ENCODE measurements around the gene RRP8. TPM values are rescaled to one million over a fixed set of nuclear protein-coding genes. Genes with fewer than 3 reads are reported as not detected.

The RRP8 gene
- total and polyA plus RNA-seq, 2 donors (not counting 1 experiment from before 2014, with no cell fraction given), result 12.1 to 13.2 TPM

DNA sequence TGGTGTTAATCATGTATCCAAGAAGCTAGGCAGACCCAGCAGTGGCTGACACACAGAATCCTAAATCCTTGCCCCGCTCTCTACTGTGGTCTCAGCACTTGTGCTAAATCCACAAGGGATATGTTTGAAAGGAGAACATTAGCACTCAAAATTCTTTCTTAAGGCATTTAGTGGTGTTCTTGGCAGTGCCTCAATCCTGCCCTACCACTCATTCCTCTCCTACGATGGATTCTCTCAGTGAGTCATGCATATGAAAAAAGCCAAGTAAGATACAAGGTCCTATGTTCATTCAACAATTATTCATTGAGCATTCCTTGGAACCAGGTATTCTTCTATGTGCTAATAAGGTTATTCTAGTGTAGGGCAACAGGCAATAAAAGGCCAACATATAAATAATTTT lies 31.2 kb downstream of the RRP8 start:
- no peak for TF ChIP-seq CTCF (conservative IDR thresholded peaks at IDR 0.05 in 1 of 2, IDR thresholded peaks at IDR 0.05 in 1 of 2; ENCODE audit: low read depth in 1 of 2, low read length in 2 of 2)
- TF ChIP-seq EZH2 (IDR thresholded peaks at IDR 0.05; ENCODE audit: low read length, missing control alignments), result no peak

DNA sequence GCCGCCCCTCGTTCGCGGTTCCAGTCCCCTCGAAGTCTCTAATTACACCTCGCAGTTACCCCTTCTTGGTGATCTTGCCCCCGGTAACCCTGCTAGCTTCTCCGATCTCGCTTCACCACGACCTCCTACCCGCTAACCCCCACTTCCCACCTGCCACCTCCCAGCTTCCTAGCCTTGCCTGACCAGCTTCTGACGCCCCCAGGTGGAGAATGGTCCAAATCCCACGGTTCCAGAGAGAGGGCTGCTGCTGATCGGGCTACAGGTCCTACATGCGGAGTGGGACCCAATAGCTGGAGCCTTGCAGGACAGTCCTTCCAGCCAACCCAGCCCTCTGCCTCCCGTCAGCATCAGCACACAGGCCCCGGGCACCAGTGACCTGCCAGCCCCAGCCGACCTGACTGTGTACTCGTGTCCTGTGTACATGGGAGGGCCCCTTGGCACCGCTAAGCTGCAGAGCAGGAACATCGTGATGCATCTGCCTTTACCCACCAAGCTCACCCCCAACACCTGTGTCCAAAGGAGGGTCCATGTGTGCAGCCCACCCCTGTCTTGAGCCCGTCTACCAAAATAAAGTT lies 31.9 kb downstream of the RRP8 start:
- Histone ChIP-seq H3K4me3 (replicated peaks in 1 of 4; ENCODE audit: control extremely low read depth in 1 of 4, insufficient read depth in 1 of 4, low read depth in 3 of 4, low read length in 4 of 4) (no peak overlapping the region), H3K4me1 (ENCODE audit: control insufficient read depth, extremely low read depth, insufficient read depth, low read length) (peaks cover 7% of the 10 kb centered on the region), H3K4me2 (ENCODE audit: extremely low read depth, insufficient read depth, low read length) (no peak overlapping the region), H3K79me2 (ENCODE audit: control insufficient read depth, insufficient read depth, low read length) (no peaks in the 10 kb centered on the region), H2AFZ (ENCODE audit: low read length) (no peak overlapping the region), H4K20me1 (ENCODE audit: control insufficient read depth, extremely low read depth, insufficient read depth, low read length) (no peaks in the 10 kb centered on the region), H3K36me3 (ENCODE audit: control insufficient read depth, insufficient read depth, low read length) (no peaks in the 10 kb centered on the region), H3K27me3 (ENCODE audit: control insufficient read depth, insufficient read depth, low read length) (no peaks in the 10 kb centered on the region), H3K27ac (ENCODE audit: insufficient read depth, low read length) (no peak overlapping the region), H3K9ac (ENCODE audit: insufficient read depth, low read length) (no peak overlapping the region), H3K9me3 (ENCODE audit: control insufficient read depth, insufficient read depth, low read depth, low read length) (no peaks in the 10 kb centered on the region)
- TF ChIP-seq CTCF (conservative IDR thresholded peaks at IDR 0.05 in 1 of 2, IDR thresholded peaks at IDR 0.05 in 1 of 2; ENCODE audit: low read depth in 1 of 2, low read length in 2 of 2), result no peak
- no peak for TF ChIP-seq EZH2 (IDR thresholded peaks at IDR 0.05; ENCODE audit: low read length, missing control alignments)
- no peak for DNase-seq (ENCODE audit: low read depth in 2 of 2)

More for the DNA sequence above, 31.2 kb downstream of the RRP8 start:
- no peak overlapping the region for H3K4me3 ChIP-seq (replicated peaks in 1 of 4; ENCODE audit: control extremely low read depth in 1 of 4, insufficient read depth in 1 of 4, low read depth in 3 of 4, low read length in 4 of 4)
- peaks cover 10% of the 10 kb centered on the region for H3K4me1 ChIP-seq (ENCODE audit: control insufficient read depth, extremely low read depth, insufficient read depth, low read length)
- no peak overlapping the region for H3K4me2 ChIP-seq (ENCODE audit: extremely low read depth, insufficient read depth, low read length)
- H3K36me3 ChIP-seq (ENCODE audit: control insufficient read depth, insufficient read depth, low read length), result no peaks in the 10 kb centered on the region
- no peaks in the 10 kb centered on the region for H3K79me2 ChIP-seq (ENCODE audit: control insufficient read depth, insufficient read depth, low read length)
- H3K9me3 ChIP-seq (ENCODE audit: control insufficient read depth, insufficient read depth, low read depth, low read length), result no peaks in the 10 kb centered on the region
- peak; percentile 67 to 93 for DNase-seq (ENCODE audit: low read depth in 2 of 2)
- no peak overlapping the region for H2AFZ ChIP-seq (ENCODE audit: low read length)
- H3K9ac ChIP-seq (ENCODE audit: insufficient read depth, low read length), result no peak overlapping the region
- no peaks in the 10 kb centered on the region for H3K27me3 ChIP-seq (ENCODE audit: control insufficient read depth, insufficient read depth, low read length)
- H4K20me1 ChIP-seq (ENCODE audit: control insufficient read depth, extremely low read depth, insufficient read depth, low read length), result no peaks in the 10 kb centered on the region
- H3K27ac ChIP-seq (ENCODE audit: insufficient read depth, low read length), result no peak overlapping the region

DNA sequence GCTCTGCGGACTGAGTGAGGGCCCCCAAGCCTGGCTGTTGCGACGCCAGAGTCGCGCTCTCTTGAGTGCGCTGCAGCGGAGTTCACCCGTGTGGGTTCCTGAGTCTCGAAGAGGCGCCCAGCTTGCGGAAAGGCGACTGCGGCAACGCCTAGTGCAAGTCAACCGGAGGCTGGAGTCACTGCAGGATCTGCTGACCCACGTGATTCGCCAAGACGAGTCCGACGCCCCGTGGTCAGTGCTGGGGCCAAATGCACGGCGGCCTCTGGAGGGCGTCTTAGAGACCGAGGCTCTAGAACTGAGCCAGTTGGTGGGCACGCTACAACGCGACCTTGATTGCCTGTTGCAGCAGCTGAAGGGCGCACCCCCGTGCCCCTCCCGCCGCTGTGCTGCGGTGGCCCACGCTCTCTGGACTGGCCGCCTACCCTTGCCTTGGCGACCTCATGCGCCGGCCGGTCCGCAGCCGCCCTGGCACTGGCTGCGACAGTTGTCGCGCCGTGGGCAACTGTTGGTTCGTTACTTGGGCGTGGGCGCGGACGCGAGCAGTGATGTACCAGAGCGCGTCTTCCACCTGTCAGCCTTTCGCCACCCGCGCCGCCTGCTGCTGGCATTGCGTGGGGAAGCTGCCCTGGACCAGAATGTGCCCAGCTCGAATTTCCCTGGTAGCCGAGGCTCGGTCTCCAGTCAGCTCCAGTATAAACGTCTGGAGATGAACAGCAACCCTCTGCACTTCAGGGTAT lies 32.6 kb downstream of the RRP8 start:
- H3K36me3 ChIP-seq (ENCODE audit: control insufficient read depth, insufficient read depth, low read length), result no peaks in the 10 kb centered on the region
- no peak overlapping the region for H2AFZ ChIP-seq (ENCODE audit: low read length)
- TF ChIP-seq CTCF (conservative IDR thresholded peaks at IDR 0.05 in 1 of 2, IDR thresholded peaks at IDR 0.05 in 1 of 2; ENCODE audit: low read depth in 1 of 2, low read length in 2 of 2) (no peak), EZH2 (IDR thresholded peaks at IDR 0.05; ENCODE audit: low read length, missing control alignments) (no peak)
- H3K4me3 ChIP-seq (replicated peaks in 1 of 4; ENCODE audit: control extremely low read depth in 1 of 4, insufficient read depth in 1 of 4, low read depth in 3 of 4, low read length in 4 of 4), result no peak overlapping the region
- H3K4me1 ChIP-seq (ENCODE audit: control insufficient read depth, extremely low read depth, insufficient read depth, low read length), result peaks cover 7% of the 10 kb centered on the region
- H3K9me3 ChIP-seq (ENCODE audit: control insufficient read depth, insufficient read depth, low read depth, low read length), result no peaks in the 10 kb centered on the region
- DNase-seq (ENCODE audit: low read depth in 2 of 2), result no peak
- H3K79me2 ChIP-seq (ENCODE audit: control insufficient read depth, insufficient read depth, low read length), result no peaks in the 10 kb centered on the region
- no peaks in the 10 kb centered on the region for H4K20me1 ChIP-seq (ENCODE audit: control insufficient read depth, extremely low read depth, insufficient read depth, low read length)
- H3K9ac ChIP-seq (ENCODE audit: insufficient read depth, low read length), result no peak overlapping the region
- H3K4me2 ChIP-seq (ENCODE audit: extremely low read depth, insufficient read depth, low read length), result no peak overlapping the region
- H3K27ac ChIP-seq (ENCODE audit: insufficient read depth, low read length), result no peak overlapping the region
- H3K27me3 ChIP-seq (ENCODE audit: control insufficient read depth, insufficient read depth, low read length), result no peaks in the 10 kb centered on the region
